Body of pancreas (tissue), 4 donors: ENCODE results near the gene LPP.

Experiments used
- CTCF ChIP-seq, 7 experiments: fragments of 450-650 bp in 4 of 7; fragments of 200-600 bp in 3 of 7; sonication (generic) in 3 of 7; IDR thresholded peaks; one replicate each; pipeline ENCODE4 v1.5.1; 2016 to 2019; ENCODE audit warnings: antibody characterized with exemption in 7 of 7
- POLR2A ChIP-seq, 3 donors: fragments of 450-650 bp; IDR thresholded peaks; one replicate each; pipeline ENCODE4 v1.6.1; 2016; ENCODE audit warnings: antibody characterized with exemption in 3 of 3, mild to moderate bottlenecking in 2 of 3

- TF ChIP-seq CTCF (IDR thresholded peaks at IDR 0.05) = no peak
- no peak for TF ChIP-seq POLR2A (IDR thresholded peaks at IDR 0.05)
Measured at GRCh38 chr3:188160751-188161150, 6.8 kb downstream of the LPP start.
